Measurements from ENCODE around the gene GNB1L.
A peak's percentile ranks its signal among the peaks of the same experiment; 100 is the strongest.

Gene GNB1L

GRCh38 chr22:19823902-19824211, 30.8 kb downstream of the GNB1L start:
- Histone ChIP-seq H2BK5ac (ENCODE audit: low read depth, low read length, poor library complexity) (no peak overlapping the region), H3K4me3 (ENCODE audit: low read depth, low read length) (no peak overlapping the region), H3K36me3 (ENCODE audit: control insufficient read depth in 1 of 2, insufficient read depth in 2 of 2, low read length in 2 of 2) (peaks cover 0 to 5% of the 10 kb centered on the region in 2 experiments), H2AK5ac (ENCODE audit: low read length) (no peak overlapping the region), H3K27me3 (ENCODE audit: insufficient read depth, low read length) (no peaks in the 10 kb centered on the region), H3K4me1 (ENCODE audit: control insufficient read depth in 1 of 2, insufficient read depth in 2 of 2, low read length in 2 of 2) (peaks cover 12 to 16% of the 10 kb centered on the region in 2 experiments), H3K79me2 (ENCODE audit: control insufficient read depth, insufficient read depth, low read length, poor library complexity) (no peaks in the 10 kb centered on the region), H3K27ac (ENCODE audit: low read depth, low read length) (no peak overlapping the region), H2BK120ac (ENCODE audit: insufficient read depth, low read length, poor library complexity) (no peak overlapping the region), H3K18ac (ENCODE audit: low read length) (no peak overlapping the region), H3K4ac (ENCODE audit: low read depth, low read length) (no peak overlapping the region), H4K91ac (ENCODE audit: low read depth, low read length) (no peak overlapping the region), H3K14ac (ENCODE audit: low read length) (no peak overlapping the region), H3K4me2 (ENCODE audit: low read length) (no peak overlapping the region), H2BK12ac (ENCODE audit: low read length) (no peak overlapping the region), H3K23ac (ENCODE audit: low read length) (no peak overlapping the region), H3K9me3 (ENCODE audit: insufficient read depth, low read depth, low read length) (no peaks in the 10 kb centered on the region), H3K9ac (ENCODE audit: low read length) (no peak overlapping the region), H4K8ac (ENCODE audit: low read depth, low read length) (no peak overlapping the region), H2AFZ (ENCODE audit: insufficient read depth, low read length, poor library complexity) (no peak overlapping the region), H3K79me1 (ENCODE audit: low read length) (no peaks in the 10 kb centered on the region), H4K12ac (ENCODE audit: low read depth, low read length) (no peak overlapping the region)
- WGBS (ENCODE audit: extremely low coverage, insufficient coverage, insufficient read length): no CpG with 5 or more reads among the region's 9 CpGs
- peak; percentile 69 to 81 for DNase-seq

GRCh38 chr22:19823191-19823901, 31.3 kb downstream of the GNB1L start:
- H3K18ac ChIP-seq (ENCODE audit: low read length): no peak overlapping the region
- H2AK5ac ChIP-seq (ENCODE audit: low read length): no peak overlapping the region
- no peak overlapping the region for H3K4me2 ChIP-seq (ENCODE audit: low read length)
- no peak overlapping the region for H3K4me3 ChIP-seq (ENCODE audit: low read depth, low read length)
- no peaks in the 10 kb centered on the region for H3K79me2 ChIP-seq (ENCODE audit: control insufficient read depth, insufficient read depth, low read length, poor library complexity)
- H3K27me3 ChIP-seq (ENCODE audit: insufficient read depth, low read length): no peaks in the 10 kb centered on the region
- no peak overlapping the region for H4K8ac ChIP-seq (ENCODE audit: low read depth, low read length)
- no peak overlapping the region for H2AFZ ChIP-seq (ENCODE audit: insufficient read depth, low read length, poor library complexity)
- no peak overlapping the region for H3K4ac ChIP-seq (ENCODE audit: low read depth, low read length)
- no CpG with 5 or more reads among the region's 11 CpGs for WGBS (ENCODE audit: extremely low coverage, insufficient coverage, insufficient read length)
- H2BK120ac ChIP-seq (ENCODE audit: insufficient read depth, low read length, poor library complexity): no peak overlapping the region
- H3K27ac ChIP-seq (ENCODE audit: low read depth, low read length): no peak overlapping the region
- no peak for DNase-seq
- no peak overlapping the region for H3K23ac ChIP-seq (ENCODE audit: low read length)
- no peak overlapping the region for H2BK5ac ChIP-seq (ENCODE audit: low read depth, low read length, poor library complexity)
- peaks cover 0 to 5% of the 10 kb centered on the region in 2 experiments for H3K36me3 ChIP-seq (ENCODE audit: control insufficient read depth in 1 of 2, insufficient read depth in 2 of 2, low read length in 2 of 2)
- H3K4me1 ChIP-seq (ENCODE audit: control insufficient read depth in 1 of 2, insufficient read depth in 2 of 2, low read length in 2 of 2): peaks cover 12 to 16% of the 10 kb centered on the region in 2 experiments
- H3K9me3 ChIP-seq (ENCODE audit: insufficient read depth, low read depth, low read length): no peaks in the 10 kb centered on the region
- H3K9ac ChIP-seq (ENCODE audit: low read length): no peak overlapping the region
- H2BK12ac ChIP-seq (ENCODE audit: low read length): no peak overlapping the region
- H3K79me1 ChIP-seq (ENCODE audit: low read length): no peaks in the 10 kb centered on the region
- no peak overlapping the region for H4K12ac ChIP-seq (ENCODE audit: low read depth, low read length)
- H4K91ac ChIP-seq (ENCODE audit: low read depth, low read length): no peak overlapping the region
- no peak overlapping the region for H3K14ac ChIP-seq (ENCODE audit: low read length)

- Histone ChIP-seq H4K12ac (ENCODE audit: low read depth, low read length) (no peak overlapping the region), H3K23ac (ENCODE audit: low read length) (no peak overlapping the region), H3K4me1 (ENCODE audit: control insufficient read depth in 1 of 2, insufficient read depth in 2 of 2, low read length in 2 of 2) (peaks cover 12 to 16% of the 10 kb centered on the region in 2 experiments), H2BK120ac (ENCODE audit: insufficient read depth, low read length, poor library complexity) (no peak overlapping the region), H3K14ac (ENCODE audit: low read length) (no peak overlapping the region), H2AFZ (ENCODE audit: insufficient read depth, low read length, poor library complexity) (no peak overlapping the region), H4K8ac (ENCODE audit: low read depth, low read length) (no peak overlapping the region), H3K27ac (ENCODE audit: low read depth, low read length) (no peak overlapping the region), H4K91ac (ENCODE audit: low read depth, low read length) (no peak overlapping the region), H2BK12ac (ENCODE audit: low read length) (no peak overlapping the region), H2AK5ac (ENCODE audit: low read length) (no peak overlapping the region), H3K4ac (ENCODE audit: low read depth, low read length) (no peak overlapping the region), H3K9me3 (ENCODE audit: insufficient read depth, low read depth, low read length) (no peaks in the 10 kb centered on the region), H3K18ac (ENCODE audit: low read length) (no peak overlapping the region), H3K27me3 (ENCODE audit: insufficient read depth, low read length) (no peaks in the 10 kb centered on the region), H3K9ac (ENCODE audit: low read length) (no peak overlapping the region), H3K79me2 (ENCODE audit: control insufficient read depth, insufficient read depth, low read length, poor library complexity) (no peaks in the 10 kb centered on the region), H3K36me3 (ENCODE audit: control insufficient read depth in 1 of 2, insufficient read depth in 2 of 2, low read length in 2 of 2) (peaks cover 0 to 5% of the 10 kb centered on the region in 2 experiments), H3K4me3 (ENCODE audit: low read depth, low read length) (no peak overlapping the region), H2BK5ac (ENCODE audit: low read depth, low read length, poor library complexity) (no peak overlapping the region), H3K79me1 (ENCODE audit: low read length) (no peaks in the 10 kb centered on the region), H3K4me2 (ENCODE audit: low read length) (no peak overlapping the region)
- DNase-seq: no peak
- no CpG with 5 or more reads among the region's 18 CpGs for WGBS (ENCODE audit: extremely low coverage, insufficient coverage, insufficient read length)
Measured at GRCh38 chr22:19822301-19823117, 32.2 kb downstream of the GNB1L start.

GRCh38 chr22:19821523-19822300, 33.0 kb downstream of the GNB1L start:
- no peak overlapping the region for H3K27ac ChIP-seq (ENCODE audit: low read depth, low read length)
- no peaks in the 10 kb centered on the region for H3K79me2 ChIP-seq (ENCODE audit: control insufficient read depth, insufficient read depth, low read length, poor library complexity)
- no peak overlapping the region for H2BK120ac ChIP-seq (ENCODE audit: insufficient read depth, low read length, poor library complexity)
- H2AFZ ChIP-seq (ENCODE audit: insufficient read depth, low read length, poor library complexity): no peak overlapping the region
- no peaks in the 10 kb centered on the region for H3K79me1 ChIP-seq (ENCODE audit: low read length)
- H3K23ac ChIP-seq (ENCODE audit: low read length): no peak overlapping the region
- no peak overlapping the region for H3K4ac ChIP-seq (ENCODE audit: low read depth, low read length)
- no peak overlapping the region for H3K4me2 ChIP-seq (ENCODE audit: low read length)
- H2BK5ac ChIP-seq (ENCODE audit: low read depth, low read length, poor library complexity): no peak overlapping the region
- H3K9ac ChIP-seq (ENCODE audit: low read length): no peak overlapping the region
- no peak overlapping the region for H3K18ac ChIP-seq (ENCODE audit: low read length)
- H4K91ac ChIP-seq (ENCODE audit: low read depth, low read length): no peak overlapping the region
- H3K36me3 ChIP-seq (ENCODE audit: control insufficient read depth in 1 of 2, insufficient read depth in 2 of 2, low read length in 2 of 2): peaks cover 0 to 5% of the 10 kb centered on the region in 2 experiments
- H3K9me3 ChIP-seq (ENCODE audit: insufficient read depth, low read depth, low read length): no peaks in the 10 kb centered on the region
- no peak overlapping the region for H2AK5ac ChIP-seq (ENCODE audit: low read length)
- no peak overlapping the region for H4K12ac ChIP-seq (ENCODE audit: low read depth, low read length)
- no peak overlapping the region for H3K14ac ChIP-seq (ENCODE audit: low read length)
- no CpG with 5 or more reads among the region's 20 CpGs for WGBS (ENCODE audit: extremely low coverage, insufficient coverage, insufficient read length)
- H4K8ac ChIP-seq (ENCODE audit: low read depth, low read length): no peak overlapping the region
- DNase-seq: no peak
- H2BK12ac ChIP-seq (ENCODE audit: low read length): no peak overlapping the region
- H3K4me3 ChIP-seq (ENCODE audit: low read depth, low read length): no peak overlapping the region
- peaks cover 12 to 16% of the 10 kb centered on the region in 2 experiments for H3K4me1 ChIP-seq (ENCODE audit: control insufficient read depth in 1 of 2, insufficient read depth in 2 of 2, low read length in 2 of 2)
- no peaks in the 10 kb centered on the region for H3K27me3 ChIP-seq (ENCODE audit: insufficient read depth, low read length)

Data from trophoblast cell (in vitro differentiated cells and primary cell).